HL-60 (cell line): ENCODE results near the gene YWHAG.

ENCODE experiments used
- DNase-seq, 2 experiments: peaks; one replicate each; pipeline ENCODE4 v3.0.0-alpha.2; 2010 to 2020; ENCODE audit warnings: low read depth in 1 of 2, low spot score in 1 of 2
- H3K27ac ChIP-seq: fragments of 250-450 bp; sonication (Bioruptor Pico); replicated peaks from 2 replicates; pipeline ENCODE4 v1.5.1; 2020; ENCODE audit warnings: mild to moderate bottlenecking, moderate library complexity
- H3K27me3 ChIP-seq: fragments of 250-450 bp; sonication (Bioruptor Pico); 2 replicates; pipeline ENCODE4 v1.5.1; 2021; ENCODE audit warnings: mild to moderate bottlenecking, moderate library complexity; ENCODE audit not compliant: insufficient read depth, poor library complexity, severe bottlenecking
- H3K4me3 ChIP-seq: replicated peaks from 2 replicates; pipeline ENCODE4 v1.5.1; 2011; ENCODE audit warnings: mild to moderate bottlenecking, control low read depth, low read length; ENCODE audit not compliant: insufficient read depth
- GABPA ChIP-seq: IDR thresholded peaks from 2 replicates; pipeline ENCODE4 v1.6.1; 2012; ENCODE audit warnings: low read depth
- POLR2AphosphoS5 ChIP-seq: IDR thresholded peaks from 2 replicates; pipeline ENCODE4 v1.6.1; 2012; ENCODE audit warnings: low read depth
- SPI1 ChIP-seq: IDR thresholded peaks from 2 replicates; pipeline ENCODE4 v1.6.1; 2012; ENCODE audit warnings: low read depth, mild to moderate bottlenecking, borderline replicate concordance
- TF ChIP-seq, protein P1 (sequence below): IDR thresholded peaks from 2 replicates; pipeline ENCODE4 v1.6.1; 2012; ENCODE audit warnings: low read depth; ENCODE audit not compliant: insufficient replicate concordance
- TF ChIP-seq, protein P2 (sequence below): IDR thresholded peaks from one replicate; pipeline ENCODE4 v1.5.1; 2011; ENCODE audit warnings: low read length, control low read depth, inconsistent platforms; ENCODE audit not compliant: insufficient read depth

Gene YWHAG

DNA sequence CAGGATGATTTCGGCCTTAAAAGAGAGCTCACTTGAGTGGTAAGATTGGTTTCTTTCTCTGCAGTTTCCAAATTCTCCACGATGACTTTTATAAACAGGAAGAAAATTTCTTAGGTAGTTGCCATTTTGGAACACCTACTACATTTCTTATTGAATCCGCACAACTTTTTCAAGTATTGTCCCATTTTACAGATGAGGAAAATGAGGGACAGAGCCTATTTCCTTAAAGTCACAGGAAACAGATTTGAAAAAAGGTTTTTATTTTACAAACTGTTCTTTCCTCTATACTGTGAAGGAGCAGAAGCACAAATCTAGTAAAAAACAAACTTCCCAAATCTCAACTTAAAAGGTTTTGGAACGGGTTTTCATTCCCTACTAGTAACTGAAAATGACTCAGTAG lies 2.7 kb downstream of the YWHAG start:
- no peaks in the 10 kb centered on the region for H3K27me3 ChIP-seq
- TF ChIP-seq POLR2AphosphoS5: no peak
- H3K4me3 ChIP-seq: no peak overlapping the region
- no peak for DNase-seq
- no peak overlapping the region; the same call in 1 of the 2 replicates for H3K27ac ChIP-seq

DNA sequence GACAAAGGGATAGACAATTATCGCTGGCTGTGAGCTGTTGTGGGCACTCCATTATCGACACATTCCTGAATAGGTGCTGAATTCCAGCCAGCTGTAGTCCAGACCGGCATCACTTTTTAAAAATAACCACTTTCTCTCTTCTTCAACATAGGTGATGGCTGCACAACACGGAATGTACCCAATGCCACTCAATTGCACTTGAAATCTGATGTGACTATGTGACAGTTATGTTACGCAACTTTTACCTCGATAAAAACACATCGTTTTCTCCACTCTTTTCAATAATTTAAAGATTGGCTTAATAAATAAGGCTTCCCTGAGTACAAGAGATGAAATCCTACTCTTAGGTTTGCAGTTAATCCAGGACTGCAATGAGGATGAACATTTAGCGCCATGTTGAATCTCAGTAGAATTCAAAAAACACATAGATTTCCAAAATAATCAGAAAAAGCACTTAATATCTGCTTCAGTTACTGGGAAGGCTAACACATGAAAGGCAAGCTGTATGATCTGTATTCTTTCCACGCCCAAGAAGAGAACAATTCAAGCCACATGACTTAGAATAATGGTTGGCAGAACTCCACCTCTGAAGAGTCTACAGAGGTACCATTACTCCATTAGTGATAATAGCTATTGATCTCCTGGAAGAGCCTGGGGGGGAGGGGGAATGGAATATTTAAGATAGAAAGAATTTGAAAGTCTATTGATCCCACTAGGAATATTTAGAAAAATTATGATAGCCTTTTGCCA lies 3.6 kb downstream of the YWHAG start:
- no peak overlapping the region for H3K4me3 ChIP-seq
- H3K27ac ChIP-seq: no peak overlapping the region
- DNase-seq: no peak
- no peak for TF ChIP-seq POLR2AphosphoS5
- TF ChIP-seq SPI1: no peak
- TF ChIP-seq, protein P1, sequence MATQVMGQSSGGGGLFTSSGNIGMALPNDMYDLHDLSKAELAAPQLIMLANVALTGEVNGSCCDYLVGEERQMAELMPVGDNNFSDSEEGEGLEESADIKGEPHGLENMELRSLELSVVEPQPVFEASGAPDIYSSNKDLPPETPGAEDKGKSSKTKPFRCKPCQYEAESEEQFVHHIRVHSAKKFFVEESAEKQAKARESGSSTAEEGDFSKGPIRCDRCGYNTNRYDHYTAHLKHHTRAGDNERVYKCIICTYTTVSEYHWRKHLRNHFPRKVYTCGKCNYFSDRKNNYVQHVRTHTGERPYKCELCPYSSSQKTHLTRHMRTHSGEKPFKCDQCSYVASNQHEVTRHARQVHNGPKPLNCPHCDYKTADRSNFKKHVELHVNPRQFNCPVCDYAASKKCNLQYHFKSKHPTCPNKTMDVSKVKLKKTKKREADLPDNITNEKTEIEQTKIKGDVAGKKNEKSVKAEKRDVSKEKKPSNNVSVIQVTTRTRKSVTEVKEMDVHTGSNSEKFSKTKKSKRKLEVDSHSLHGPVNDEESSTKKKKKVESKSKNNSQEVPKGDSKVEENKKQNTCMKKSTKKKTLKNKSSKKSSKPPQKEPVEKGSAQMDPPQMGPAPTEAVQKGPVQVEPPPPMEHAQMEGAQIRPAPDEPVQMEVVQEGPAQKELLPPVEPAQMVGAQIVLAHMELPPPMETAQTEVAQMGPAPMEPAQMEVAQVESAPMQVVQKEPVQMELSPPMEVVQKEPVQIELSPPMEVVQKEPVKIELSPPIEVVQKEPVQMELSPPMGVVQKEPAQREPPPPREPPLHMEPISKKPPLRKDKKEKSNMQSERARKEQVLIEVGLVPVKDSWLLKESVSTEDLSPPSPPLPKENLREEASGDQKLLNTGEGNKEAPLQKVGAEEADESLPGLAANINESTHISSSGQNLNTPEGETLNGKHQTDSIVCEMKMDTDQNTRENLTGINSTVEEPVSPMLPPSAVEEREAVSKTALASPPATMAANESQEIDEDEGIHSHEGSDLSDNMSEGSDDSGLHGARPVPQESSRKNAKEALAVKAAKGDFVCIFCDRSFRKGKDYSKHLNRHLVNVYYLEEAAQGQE: no peak
- TF ChIP-seq, protein P2, sequence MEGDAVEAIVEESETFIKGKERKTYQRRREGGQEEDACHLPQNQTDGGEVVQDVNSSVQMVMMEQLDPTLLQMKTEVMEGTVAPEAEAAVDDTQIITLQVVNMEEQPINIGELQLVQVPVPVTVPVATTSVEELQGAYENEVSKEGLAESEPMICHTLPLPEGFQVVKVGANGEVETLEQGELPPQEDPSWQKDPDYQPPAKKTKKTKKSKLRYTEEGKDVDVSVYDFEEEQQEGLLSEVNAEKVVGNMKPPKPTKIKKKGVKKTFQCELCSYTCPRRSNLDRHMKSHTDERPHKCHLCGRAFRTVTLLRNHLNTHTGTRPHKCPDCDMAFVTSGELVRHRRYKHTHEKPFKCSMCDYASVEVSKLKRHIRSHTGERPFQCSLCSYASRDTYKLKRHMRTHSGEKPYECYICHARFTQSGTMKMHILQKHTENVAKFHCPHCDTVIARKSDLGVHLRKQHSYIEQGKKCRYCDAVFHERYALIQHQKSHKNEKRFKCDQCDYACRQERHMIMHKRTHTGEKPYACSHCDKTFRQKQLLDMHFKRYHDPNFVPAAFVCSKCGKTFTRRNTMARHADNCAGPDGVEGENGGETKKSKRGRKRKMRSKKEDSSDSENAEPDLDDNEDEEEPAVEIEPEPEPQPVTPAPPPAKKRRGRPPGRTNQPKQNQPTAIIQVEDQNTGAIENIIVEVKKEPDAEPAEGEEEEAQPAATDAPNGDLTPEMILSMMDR: no peak
- no peak for TF ChIP-seq GABPA
- no peaks in the 10 kb centered on the region for H3K27me3 ChIP-seq

DNA sequence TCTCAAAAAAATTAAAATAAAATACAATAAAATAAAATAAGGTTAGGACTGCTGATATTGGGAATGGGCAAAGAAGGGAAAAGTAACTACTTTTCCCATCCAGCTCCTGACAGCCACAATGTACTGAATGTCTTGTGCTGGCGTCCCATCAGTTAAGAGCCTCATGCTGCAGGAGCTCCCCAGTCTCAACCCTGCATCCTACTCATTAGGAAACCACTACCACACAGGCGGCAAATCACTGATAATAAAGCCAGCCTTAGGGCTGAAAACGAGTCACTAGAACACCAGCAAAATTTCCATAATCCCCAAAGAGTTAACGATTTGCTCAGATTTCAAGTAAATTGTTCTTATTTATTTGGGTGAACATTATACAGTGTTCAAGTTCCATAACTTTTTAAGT lies 4.3 kb downstream of the YWHAG start:
- Histone ChIP-seq H3K27ac (no peak overlapping the region), H3K27me3 (no peaks in the 10 kb centered on the region), H3K4me3 (no peak overlapping the region)
- DNase-seq: no peak
- TF ChIP-seq, protein P1: no peak
- TF ChIP-seq SPI1 (no peak), GABPA (no peak)

DNA sequence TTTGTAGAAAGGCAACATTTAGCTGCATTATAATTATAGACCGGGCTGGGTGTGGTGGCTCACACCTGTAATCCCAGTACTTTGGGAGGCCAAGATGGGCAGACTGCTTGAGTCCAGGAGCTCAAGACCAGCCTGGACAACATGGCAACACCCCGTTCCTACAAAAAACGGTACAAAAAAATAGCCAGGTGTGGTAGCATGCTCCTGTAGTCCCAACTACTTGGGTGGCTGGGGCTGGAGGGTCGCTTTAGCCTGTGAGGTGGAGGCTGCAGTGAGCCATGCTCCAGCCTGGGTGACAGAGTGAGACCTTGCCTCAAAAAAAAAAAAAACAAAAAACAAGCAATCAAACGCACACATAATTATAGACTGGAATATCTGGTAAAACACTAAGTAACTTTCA lies 5.0 kb downstream of the YWHAG start:
- Histone ChIP-seq H3K27ac (no peak overlapping the region), H3K4me3 (no peak overlapping the region), H3K27me3 (no peaks in the 10 kb centered on the region)
- TF ChIP-seq, protein P2: no peak
- TF ChIP-seq SPI1: no peak
- no peak for TF ChIP-seq POLR2AphosphoS5
- TF ChIP-seq, protein P1: no peak
- no peak for TF ChIP-seq GABPA
- no peak for DNase-seq
